A673 (cell line): ENCODE measurements around the gene MSH2.

Experiments used
- CTCF ChIP-seq: fragments of 300-800, 200-600 bp; sonication (generic); conservative IDR thresholded peaks from 2 replicates; pipeline ENCODE4 v1.5.1; 2017; ENCODE audit warnings: low read depth, mild to moderate bottlenecking, antibody characterized with exemption, low read length, moderate library complexity, mixed read lengths
- EZH2 ChIP-seq: fragments of 200-600 bp; sonication (generic); IDR thresholded peaks from 2 replicates; pipeline ENCODE4 v1.6.1; 2017; ENCODE audit warnings: borderline replicate concordance, low read depth, mild to moderate bottlenecking, mixed read lengths, antibody characterized with exemption, low read length; ENCODE audit not compliant: poor library complexity, severe bottlenecking

- no peak for TF ChIP-seq CTCF
- no peak for TF ChIP-seq EZH2
These were observed 984 bp upstream of the MSH2 start for GRCh38 chr2:47401789-47402554.
